Retinal pigment epithelial cell (primary cell): ENCODE results near the gene NPM1.
"Not testable (repeated sequence)": the region's sequence is repeated elsewhere in the genome, so short reads cannot be mapped to it uniquely, and the experiment has no call there.

Experiments
- DNase-seq: peaks from one replicate; pipeline ENCODE4 v3.0.0-alpha.2; 2010; ENCODE audit warnings: low read depth
- H3K4me3 ChIP-seq: 2 replicates; pipeline ENCODE4 v1.5.1; 2011; ENCODE audit warnings: mild to moderate bottlenecking, low read length, control low read depth, moderate library complexity
- CTCF ChIP-seq: conservative IDR thresholded peaks from 2 replicates; pipeline ENCODE4 v1.5.1; 2011; ENCODE audit warnings: low read depth, low read length, control low read depth, inconsistent platforms

NPM1 gene

GRCh38 chr5:171387970-171388815 lies 544 bp downstream of the NPM1 start:
- peak overlapping the region; percentile 90 for H3K4me3 ChIP-seq
- DNase-seq = peak; percentile 30
- no peak for TF ChIP-seq CTCF

DNA sequence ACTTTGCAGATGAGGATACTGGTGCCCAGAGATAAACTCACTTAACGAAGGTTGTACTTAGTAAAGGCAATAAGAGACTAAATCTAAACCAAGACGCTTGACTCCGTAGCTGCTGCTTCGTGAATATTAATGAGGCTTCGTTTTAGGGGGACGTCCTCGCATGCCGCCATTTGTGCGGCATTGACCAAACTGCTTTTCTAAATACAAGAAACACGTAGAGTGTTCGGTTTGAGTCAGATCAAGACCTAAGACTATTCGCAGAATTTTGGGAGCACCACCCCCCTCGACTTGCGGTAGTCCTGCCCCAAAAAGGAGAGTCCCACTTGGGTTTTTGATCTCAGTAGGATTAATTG lies 1.1 kb downstream of the NPM1 start:
- no peak for DNase-seq
- H3K4me3 ChIP-seq = peak overlapping the region; percentile 90
- no peak for TF ChIP-seq CTCF

GRCh38 chr5:171390883-171391677 lies 3.4 kb downstream of the NPM1 start:
- peak overlapping the region; percentile 90 for H3K4me3 ChIP-seq
- TF ChIP-seq CTCF = no peak
- no peak for DNase-seq

- TF ChIP-seq CTCF = no peak
- DNase-seq = no peak
- H3K4me3 ChIP-seq = no peak overlapping the region
These were observed 4.4 kb downstream of the NPM1 start for GRCh38 chr5:171391996-171392577.

DNA sequence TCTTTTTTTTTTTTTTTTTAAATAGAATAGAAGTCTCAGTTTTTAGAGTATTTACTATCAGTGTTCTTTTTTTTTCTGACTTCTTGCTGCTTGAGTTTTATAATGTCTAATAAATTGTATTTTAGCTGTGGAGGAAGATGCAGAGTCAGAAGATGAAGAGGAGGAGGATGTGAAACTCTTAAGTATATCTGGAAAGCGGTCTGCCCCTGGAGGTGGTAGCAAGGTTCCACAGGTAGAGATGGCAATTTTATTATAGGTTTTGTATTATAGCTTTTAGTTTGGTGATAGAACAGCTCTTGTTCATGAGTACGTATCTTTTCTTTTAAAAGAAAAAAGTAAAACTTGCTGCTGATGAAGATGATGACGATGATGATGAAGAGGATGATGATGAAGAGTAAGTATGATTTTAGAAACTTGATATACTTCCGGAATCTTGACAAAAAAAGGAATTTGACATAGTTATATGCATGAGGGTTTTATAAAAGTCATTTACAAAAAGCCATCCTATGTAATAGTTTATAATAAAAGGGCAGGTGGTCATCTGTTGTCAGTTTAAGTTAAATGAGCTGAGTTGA lies 5.0 kb downstream of the NPM1 start:
- no peak overlapping the region for H3K4me3 ChIP-seq
- no peak for DNase-seq
- TF ChIP-seq CTCF = no peak

DNA sequence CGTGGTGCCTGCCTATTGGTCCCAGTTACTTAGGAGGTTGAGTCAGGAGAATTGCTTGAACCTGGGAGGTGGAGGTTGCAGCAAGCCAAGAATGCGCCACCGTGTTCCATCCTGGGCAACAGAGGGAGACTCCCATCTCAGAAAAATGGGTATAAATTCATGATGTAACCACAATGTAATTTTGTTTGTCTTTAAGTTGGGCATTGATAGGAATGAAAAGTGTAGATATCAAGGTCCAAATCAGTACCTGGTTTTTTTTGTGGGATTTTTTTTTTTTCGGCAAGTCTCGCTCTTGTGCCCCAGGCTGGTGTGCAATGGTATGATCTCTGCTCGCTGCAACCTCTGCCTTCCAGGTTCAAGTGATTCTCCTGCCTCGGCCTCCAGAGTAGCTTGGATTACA lies 7.4 kb downstream of the NPM1 start:
- H3K4me3 ChIP-seq = no peak overlapping the region
- TF ChIP-seq CTCF = no peak
- no peak for DNase-seq

- H3K4me3 ChIP-seq, DNase-seq: not testable (repeated sequence)
These were observed 8.9 kb downstream of the NPM1 start for GRCh38 chr5:171396583-171396982.
